Dermis blood vessel endothelial cell (primary cell): ENCODE data around the gene TSGA10IP. TPM values are rescaled to one million over a fixed set of nuclear protein-coding genes. Genes with fewer than 3 reads are reported as not detected.

Experiments
- DNase-seq: peaks from one replicate; pipeline ENCODE4 v3.0.0; 2010
- total RNA-seq: library from RNA; depleted of rRNA; stranded (reverse); fragments of >200 nt; gene quantifications from 2 replicates; pipeline ENCODE4 v1.2.3, GENCODE V29; 2014

TSGA10IP gene
- not detected in 2 replicates for total RNA-seq

DNA sequence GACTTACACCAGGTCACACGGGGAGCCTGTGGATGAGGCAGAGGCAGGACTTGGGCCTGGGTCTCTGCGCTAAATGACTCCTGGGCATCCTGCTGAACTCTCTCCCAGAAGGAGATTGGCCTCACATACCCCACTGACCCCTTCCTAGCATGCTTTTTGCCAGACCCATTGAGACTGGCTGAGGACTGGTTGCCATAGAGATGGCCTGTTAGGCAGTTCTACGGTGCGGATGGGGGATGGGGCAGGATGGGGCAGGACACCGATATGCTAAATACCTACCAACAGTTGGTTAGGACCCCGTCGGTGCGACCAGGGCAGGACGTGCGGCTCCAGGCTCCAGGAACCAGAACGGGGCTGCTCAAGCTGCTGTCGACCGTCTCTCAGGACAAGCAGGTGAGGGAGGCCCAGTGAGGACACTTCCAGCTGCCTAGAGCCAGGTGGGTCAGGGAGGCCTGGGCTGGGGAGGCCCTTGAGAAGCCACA is at the start of gene TSGA10IP:
Gene TSGA10IP, plus strand, starts transcription at position 51 of the 482 bp plus-strand sequence. Its CDS starts 196 bp downstream, at position 247.
- no peak for DNase-seq

DNA sequence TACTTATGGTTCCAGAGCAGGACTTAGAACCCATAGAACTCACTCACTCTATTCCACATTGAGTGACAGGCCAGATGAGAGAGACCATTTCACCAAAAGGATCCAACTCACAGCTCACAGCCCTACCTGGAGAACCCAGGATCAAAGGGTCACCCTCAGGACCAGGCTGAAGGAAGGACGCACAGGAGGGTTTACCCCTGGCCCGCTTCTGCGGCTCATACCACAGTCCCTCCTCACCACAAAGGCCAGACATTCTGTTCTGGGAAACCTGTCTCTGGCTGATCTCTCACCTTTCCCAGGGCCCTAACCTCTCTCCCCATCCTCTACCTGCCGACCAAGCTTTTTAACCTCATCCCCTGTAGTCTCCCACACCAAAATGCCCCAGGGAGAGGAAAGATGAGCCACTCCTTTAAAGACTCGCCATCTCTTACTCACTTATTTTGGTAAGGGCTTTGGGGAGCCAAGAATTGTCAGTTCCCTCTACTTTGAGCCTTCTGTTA is 49.7 kb upstream of the TSGA10IP start:
- no peak for DNase-seq

DNA sequence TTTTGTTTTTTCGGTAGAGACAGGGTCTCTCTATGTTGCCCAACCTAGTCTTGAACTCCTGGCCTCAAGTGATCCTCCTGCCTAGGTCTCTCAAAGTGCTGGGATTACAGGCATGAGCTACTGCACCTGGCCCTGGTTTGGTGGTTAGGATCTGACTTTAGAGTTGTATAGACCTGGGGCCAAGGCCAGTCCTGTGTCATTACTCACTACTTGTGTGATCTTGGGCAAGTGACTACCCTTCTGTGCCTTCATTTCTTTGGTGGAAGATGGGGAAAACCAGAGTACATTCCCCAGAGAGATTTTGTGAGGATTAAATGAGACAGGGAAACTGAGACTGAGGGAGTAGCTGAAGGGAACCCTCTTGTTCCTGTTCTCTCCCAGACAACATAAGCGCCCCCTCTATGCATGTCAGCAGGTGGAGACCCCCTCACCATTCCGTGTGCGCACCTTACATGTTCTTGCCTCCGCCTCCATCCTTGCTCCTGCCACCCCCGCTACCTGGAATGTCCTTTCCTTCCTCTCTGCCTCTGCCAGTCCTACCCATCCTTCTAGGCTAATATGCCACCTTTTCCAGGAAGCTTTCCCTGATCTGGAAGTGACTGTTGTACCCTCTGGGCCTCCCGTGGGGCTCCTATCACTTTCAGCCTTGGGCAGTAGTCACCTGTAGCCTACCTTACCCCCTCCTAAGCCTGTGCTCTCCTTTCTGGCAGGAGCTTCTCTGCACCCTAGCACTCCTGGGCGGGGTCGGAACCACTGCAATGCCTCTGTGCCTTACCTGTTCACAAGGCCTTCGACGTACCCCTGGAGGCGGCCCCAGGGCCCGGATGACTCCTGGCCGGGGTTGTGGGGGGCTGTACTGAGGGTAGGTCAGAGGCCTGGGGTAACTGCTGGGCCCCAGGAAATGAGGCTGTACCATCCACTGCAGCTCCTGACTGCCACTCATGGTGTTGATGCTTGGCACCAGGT is 49.0 kb upstream of the TSGA10IP start:
- no peak for DNase-seq

DNA sequence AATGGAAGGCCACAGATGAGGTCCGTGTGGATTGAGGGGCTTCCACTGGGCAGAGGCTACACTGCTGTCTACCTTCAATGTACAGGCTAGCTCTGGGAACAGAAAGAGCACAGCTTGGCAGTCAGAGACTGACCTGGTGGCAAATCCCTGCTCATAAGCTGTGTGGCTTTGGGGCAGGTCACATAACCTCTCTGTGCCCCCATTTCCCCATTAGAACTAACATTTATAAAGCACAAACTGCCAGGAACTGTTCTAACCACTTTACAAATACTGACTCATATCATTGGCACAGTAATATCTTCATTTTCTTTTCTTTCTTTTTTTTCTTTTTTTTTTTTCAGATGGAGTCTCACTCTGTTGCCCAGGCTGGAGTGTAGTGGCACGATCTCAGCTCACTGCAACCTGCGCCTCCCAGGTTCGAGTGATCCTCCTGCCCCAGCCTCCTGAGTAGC is 48.2 kb upstream of the TSGA10IP start:
- DNase-seq = no peak

- no peak for DNase-seq
These were observed 46.5 kb upstream of the TSGA10IP start for GRCh38 chr11:65898656-65899355.

DNA sequence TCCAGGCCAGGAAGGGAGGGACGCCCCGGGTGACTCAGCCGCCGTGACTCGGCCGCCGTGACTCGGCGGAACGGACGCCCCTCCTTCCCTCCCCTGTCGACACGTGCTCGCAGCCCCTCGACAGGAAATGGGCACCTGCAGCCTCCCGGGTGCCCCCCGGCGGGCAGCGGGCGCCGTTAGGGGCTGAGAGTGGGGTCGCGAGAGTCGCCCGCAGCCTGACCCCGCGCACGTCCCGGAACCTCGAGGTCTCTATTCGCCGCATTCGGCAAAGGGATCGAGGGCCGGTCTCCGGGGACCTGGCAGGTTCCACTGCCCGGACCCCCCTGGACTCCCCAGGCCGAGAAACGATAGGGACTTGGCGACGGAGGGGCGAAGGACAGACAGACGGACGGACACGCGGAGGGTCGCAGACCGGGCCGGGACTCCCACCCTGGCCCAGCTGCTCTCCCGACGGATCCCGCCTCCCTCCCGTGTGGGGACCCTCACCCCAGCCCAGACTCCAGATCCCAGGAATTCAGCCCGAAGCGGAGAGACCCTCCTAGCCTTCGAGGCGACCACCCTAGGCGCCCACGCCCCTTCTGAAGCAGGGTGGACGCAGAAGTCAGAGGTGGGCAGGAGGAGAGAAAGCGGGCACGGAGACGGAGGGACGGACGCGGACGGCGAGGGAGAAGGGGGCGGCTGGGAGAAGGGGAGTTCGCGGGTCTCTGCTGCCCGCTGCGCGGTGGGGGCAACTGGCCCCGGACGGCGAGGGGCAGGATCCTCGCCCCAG is 45.7 kb upstream of the TSGA10IP start:
- DNase-seq = peak; percentile 83

DNA sequence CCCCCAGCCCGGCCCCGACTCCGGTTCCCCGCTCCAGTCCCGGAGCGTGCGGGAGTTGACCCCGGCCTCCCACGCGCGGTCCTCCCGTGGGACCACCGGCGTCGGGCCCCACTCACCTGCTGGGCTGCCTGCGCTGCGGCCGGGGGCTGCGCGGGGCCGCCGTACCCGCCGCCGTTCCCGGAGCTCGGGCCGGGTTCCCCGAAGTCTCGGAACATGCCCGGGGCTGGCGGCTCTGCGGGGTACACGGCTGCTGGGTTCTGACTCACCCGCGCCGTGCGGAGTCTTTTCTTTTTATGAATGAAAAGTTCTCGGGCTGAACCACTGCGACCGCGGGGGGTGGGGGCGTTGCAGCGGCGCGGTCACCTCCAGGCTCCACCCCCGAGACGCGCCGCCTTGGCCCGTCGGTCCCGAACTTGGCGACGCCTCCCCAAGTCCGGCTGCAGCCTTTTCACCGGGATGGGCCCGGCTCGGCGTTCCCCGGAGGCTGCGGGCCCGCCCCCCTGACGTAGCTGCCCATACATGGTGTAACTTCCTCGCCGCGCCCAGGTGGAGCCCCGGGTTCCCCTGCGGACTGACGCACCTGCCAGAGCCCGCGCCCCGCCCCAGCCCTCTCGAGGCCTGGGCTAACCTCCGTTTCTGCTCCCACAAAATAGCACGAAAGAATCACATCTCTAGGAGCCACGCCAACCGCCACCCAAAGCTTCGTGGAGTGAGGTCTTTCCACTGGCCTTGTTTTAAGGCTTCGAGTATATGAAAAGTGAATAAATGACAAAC is 45.0 kb upstream of the TSGA10IP start, which contains the start of gene FOSL1:
Gene FOSL1, minus strand, starts transcription at position 264 of the 774 bp plus-strand sequence. Its CDS starts 49 bp downstream, at position 215.
- DNase-seq = peak; percentile 97

DNA sequence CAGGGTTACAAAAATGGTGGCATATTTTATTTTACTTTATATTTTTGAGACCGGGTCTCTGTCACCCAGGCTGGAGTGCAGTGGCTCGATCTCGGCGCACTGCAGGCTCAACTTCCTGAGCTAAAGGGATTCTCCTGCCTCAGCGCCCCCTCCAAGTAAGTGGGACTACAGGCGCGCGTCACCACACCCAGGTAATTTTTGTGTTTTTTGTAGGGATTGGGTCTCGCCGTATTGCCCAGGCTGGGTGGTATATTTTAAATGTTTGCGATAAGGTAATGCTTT is 44.4 kb upstream of the TSGA10IP start:
- DNase-seq = no peak

- DNase-seq = no peak
These were observed 42.2 kb upstream of the TSGA10IP start for GRCh38 chr11:65903068-65903481.

DNA sequence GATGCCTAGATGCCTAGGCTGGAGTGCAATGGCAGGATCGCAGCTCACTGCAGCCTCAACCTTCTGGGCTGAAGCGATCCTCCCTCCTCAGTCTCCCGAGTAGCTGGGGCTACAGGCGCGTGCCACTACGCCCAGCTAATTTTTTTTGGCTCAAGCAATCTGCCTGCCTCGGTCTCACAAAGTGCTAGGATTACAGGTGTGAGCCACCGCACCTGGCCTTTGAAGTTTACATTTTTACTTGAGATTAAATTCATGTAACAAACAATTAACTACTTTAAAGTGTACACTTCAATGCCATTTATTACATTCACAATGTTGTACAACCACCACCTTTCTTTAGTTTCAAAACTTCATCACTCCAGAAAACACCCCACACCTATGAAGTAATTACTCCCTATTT is 41.6 kb upstream of the TSGA10IP start:
- no peak for DNase-seq

DNA sequence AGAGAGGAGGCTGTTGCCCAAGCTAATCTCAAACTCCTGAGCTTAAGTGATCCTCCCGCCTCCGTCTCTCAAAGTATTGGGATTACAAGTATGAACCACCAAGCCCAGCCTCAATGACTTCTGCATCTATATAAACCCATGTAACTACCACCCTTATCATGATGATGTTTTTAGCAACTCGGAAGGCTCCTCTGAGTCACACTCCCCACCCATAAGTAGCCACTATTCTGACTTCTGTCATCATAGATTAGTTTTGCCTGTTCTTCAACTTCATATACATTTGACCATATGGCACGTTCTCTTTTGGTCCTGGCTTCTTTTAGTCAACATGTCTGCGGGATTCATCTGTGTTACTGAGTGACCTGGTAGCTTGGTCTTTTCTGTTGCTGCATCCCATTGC is 38.7 kb upstream of the TSGA10IP start:
- DNase-seq = no peak

- DNase-seq = no peak
These were observed 37.4 kb upstream of the TSGA10IP start for GRCh38 chr11:65907878-65908277.

GRCh38 chr11:65911682-65912568 is 33.4 kb upstream of the TSGA10IP start:
- peak; percentile 56 for DNase-seq

- DNase-seq = peak; percentile 51
These were observed 32.4 kb upstream of the TSGA10IP start for GRCh38 chr11:65912845-65913244.

GRCh38 chr11:65915101-65915820 is 30.0 kb upstream of the TSGA10IP start:
- DNase-seq = no peak

- peak; percentile 97 for DNase-seq
These were observed 29.4 kb upstream of the TSGA10IP start for GRCh38 chr11:65915821-65916251.

GRCh38 chr11:65916391-65916790 is 28.9 kb upstream of the TSGA10IP start:
- DNase-seq = no peak

- DNase-seq = no peak
These were observed 28.2 kb upstream of the TSGA10IP start for GRCh38 chr11:65917077-65917433.

GRCh38 chr11:65917434-65918210 is 27.7 kb upstream of the TSGA10IP start:
- DNase-seq = no peak
